Skin epidermis (tissue), 12 donors: ENCODE measurements around the gene NPHP1.
"Not testable (repeated sequence)": the region's sequence is repeated elsewhere in the genome, so short reads cannot be mapped to it uniquely, and the experiment has no call there.

Source experiments
- H3K27ac ChIP-seq, 21 experiments: fragments of 200-600 bp; sonication (generic) in 11 of 21; one replicate each; pipeline ENCODE4 v1.5.0; 2020; ENCODE audit warnings: mild to moderate bottlenecking in 3 of 21, inconsistent platforms in 2 of 21, moderate library complexity in 2 of 21
- H3K4me3 ChIP-seq, 7 experiments: fragments of 200-600 bp; sonication (generic) in 2 of 7; one replicate each; pipeline ENCODE4 v1.5.0; 2020; ENCODE audit warnings: inconsistent platforms in 2 of 7, mild to moderate bottlenecking in 2 of 7, moderate library complexity in 1 of 7

The NPHP1 gene

DNA sequence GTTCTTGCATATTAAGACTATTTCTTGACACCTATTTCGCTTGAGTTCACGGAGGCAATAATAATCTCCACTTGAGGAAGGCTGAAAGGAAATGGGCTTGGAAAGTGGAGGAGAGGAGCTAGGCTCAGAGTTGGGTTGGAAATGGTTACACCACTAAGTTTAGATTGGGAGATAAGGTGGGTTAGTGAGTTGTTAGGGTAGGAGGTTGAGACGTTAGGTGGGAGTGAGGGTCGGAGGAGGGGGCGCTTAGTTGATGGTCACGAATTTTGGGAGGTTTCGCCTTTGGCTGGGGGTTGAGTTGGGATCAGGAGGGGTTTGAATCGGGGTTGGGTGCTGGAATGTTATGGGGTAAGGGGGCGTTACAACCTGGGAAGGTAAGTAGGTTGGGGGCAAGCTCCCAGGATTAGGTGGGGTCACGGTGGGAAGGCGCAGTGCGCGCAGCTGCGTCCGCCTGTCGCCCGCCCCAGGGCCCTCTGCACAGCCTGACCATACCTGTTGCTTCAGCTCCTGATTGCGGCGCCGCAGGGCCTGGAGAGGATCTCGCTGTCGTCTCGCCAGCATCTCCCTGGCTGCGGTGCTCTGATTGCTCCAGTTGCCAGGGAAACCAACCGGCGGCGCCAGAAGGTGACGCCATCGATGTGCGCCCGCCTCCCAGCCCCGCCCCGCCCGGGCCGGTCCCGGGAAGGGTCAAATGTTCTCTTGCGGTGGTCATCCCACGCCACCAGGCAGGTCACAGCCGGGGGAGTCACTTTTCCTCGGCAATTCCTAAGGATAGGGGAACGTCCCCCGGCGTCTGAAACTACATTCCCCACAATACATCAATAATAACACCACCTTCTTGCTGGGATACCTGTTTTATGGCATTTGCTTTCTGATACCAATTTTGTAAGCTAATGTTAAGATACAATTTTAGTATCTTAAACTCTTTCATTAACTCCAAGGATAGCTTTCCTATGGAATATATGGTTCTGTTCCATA is at the start of gene NPHP1:
Gene NPHP1 (minus strand): TSS at position 606 of the 978 bp plus-strand sequence. CDS start 45 bp downstream, at position 561.
- H3K27ac ChIP-seq, result peak within 1 kb of the TSS in 19 of 21 experiments; percentile 10 to 80 (median 61)
- peak within 1 kb of the TSS; percentile 39 to 68 (median 62) for H3K4me3 ChIP-seq

DNA sequence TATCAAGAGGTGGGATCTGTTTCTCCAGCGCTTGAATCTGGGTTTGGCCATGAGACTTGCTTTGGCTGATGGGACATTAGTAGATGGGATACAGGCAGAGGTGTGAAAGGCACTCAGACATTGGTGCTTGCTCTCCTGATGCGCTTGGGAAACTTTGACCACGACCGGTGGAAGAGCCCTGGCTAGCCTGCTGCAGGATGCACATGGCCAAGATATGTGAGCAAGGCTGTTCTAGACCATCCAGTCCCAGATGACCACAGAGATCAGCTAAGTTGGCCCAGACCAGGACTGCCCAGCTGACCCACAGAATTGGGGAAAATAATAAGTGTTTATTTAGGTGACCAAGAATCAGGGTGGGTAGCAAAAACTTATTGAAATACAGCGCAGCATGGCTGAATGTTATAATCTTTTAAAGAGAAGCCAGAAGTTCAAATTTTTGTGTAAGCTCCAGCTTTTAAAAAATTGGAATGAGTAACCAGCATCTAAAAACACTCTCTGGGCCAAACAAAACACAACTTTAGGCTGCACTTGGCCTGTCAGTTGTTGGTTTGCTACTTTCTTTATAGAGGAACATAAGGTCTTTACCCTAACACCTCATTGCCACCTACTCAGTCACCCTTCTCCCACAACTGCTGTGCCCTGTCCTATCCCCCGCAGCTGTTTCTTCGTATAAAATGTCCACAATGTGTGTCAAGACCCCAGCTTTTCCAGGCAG is 43.4 kb upstream of the NPHP1 start:
- not testable (repeated sequence) for H3K27ac ChIP-seq, H3K4me3 ChIP-seq

DNA sequence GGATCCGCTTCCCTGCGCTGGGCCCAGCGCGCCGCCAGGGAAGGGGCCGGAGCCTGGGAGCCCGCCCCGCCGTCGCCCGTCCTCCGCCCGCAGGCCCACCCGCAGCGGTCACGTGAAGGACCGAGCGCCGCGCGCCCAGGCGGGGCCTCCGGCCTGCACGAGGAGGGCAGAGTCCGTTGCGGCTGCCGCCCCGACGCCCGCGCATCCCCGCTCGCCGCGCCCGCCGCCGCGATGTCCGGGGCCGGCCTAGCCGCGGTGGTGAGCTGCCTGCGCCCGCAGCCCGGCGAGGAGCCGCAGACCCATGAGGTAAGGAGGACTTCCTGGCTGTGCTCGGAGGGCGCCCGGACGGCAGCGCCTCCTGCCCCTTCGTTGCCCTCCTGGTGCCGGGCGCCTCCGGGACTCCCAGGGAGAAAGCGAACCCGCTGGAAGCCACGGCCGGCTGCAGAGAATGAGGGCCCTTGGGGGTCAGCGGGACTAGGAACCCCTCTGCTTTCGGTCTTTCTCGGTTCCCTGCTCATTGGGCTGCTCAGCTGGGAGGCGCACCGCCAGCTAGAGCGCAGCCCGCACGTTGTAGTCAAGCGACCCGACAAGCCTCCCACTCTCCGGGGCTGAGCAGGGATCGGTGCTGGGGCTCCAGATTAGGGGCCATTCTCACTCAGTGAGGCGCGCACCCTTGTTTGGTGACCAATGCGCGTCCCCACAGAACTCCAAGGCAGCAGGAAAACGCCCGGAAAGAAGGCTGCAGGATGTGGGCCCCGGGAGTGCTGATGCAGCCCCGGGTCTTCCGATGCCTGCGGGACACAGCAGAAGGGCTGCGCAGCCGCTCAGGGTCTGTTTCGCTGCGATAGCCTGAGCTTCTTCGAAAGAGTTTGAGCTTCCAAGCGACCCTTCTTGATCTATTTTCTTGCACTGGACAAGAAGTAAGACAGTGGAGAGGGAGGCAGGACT is 40.9 kb upstream of the NPHP1 start:
- not testable (repeated sequence) for H3K4me3 ChIP-seq, H3K27ac ChIP-seq

DNA sequence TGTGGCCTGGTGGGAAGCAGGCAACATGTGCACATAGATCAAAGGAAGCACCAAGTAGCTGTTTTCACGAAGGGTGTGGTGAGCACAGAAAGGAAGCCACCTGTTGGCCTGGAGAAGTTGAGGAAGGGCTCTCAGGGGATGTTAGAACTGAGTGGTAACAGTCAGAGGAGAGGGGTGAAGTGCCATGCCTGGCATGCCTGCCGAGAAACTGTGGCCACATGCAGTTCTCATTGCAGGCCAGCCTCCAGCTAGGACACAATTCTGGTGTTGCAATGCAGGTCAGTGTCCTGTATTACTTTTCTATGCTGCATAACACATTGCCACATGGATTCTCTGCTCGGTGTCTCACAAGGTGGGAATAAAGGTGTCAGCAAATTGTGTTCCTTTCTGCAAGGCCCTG is 38.5 kb upstream of the NPHP1 start:
- H3K4me3 ChIP-seq, H3K27ac ChIP-seq: not testable (repeated sequence)

DNA sequence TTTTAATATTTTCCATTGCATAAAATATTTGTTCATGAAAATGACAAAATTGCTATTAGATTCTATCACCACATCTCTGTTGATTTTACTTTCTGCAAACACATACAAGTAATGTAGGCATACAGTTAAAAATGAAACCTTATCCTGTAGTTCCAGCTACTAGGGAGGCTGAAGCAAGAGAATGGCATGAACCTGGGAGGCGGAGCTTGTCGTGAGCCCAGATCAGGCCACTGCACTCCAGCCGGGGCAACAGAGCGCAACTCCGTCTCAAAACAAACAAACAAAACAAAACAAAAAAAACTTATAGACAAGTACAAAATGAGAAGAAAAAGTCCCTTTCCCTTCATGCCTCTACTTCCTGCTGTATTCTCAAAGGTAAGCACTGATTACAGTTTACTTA is 29.7 kb upstream of the NPHP1 start:
- not testable (repeated sequence) for H3K27ac ChIP-seq, H3K4me3 ChIP-seq

DNA sequence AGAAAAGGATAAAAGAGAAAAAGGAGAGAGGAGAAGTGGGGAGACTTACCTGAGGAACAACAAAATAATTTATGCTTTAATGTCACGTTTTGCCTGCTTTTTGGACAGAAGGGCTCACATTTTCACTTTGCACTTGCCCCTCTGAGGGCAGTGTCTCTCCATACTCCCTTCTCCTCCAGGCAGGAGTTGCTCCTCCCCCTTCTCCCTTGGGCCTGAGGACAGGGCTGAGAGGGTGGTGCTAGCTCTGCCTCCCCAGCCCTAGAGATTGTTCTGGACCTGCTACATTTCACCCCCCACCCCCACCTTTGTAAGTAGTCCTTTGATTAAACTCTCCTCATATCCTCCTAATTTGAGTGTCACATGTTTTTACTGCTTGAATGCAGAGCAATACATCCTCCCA is 25.1 kb upstream of the NPHP1 start:
- not testable (repeated sequence) for H3K4me3 ChIP-seq, H3K27ac ChIP-seq

DNA sequence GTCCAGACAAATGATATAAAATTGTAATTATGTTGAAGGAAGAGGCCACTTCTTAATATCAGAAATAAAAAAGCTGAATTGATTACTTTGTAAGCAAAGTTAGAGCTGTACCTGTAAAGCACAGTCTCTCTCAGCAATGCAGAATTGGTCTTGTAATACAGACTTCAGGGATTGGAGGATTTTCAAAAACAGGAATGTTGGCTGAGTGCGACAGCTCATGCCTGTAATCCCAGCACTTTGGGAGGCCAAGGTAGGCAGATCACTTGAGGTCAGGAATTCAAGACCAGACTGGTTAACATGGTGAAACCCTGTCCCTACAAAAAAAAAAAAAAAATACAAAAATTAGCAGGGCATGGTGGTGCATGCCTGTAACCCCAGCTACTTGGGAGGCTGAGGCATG is 17.8 kb upstream of the NPHP1 start:
- H3K4me3 ChIP-seq, H3K27ac ChIP-seq: not testable (repeated sequence)

DNA sequence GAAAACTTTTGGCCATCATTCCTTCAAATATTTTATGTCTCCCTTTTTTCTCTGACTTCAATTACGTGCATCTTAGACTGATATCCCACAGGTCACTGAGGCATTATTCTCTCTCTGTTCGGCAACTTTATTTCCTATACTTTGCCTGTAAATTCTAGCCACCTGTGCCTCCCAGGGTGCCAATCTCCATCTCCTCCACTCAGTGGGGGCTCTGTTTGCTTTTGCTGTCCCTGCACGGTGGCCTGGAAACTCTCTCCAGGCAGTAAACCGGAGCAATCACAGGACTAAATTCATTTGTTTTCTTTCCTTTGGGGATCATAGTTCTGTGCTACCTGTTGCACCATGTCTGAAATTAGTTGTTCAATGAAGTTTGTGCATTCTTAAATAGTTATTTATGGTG is 17.1 kb upstream of the NPHP1 start:
- Histone ChIP-seq H3K4me3 (no peak overlapping the region), H3K27ac (no peak overlapping the region)

DNA sequence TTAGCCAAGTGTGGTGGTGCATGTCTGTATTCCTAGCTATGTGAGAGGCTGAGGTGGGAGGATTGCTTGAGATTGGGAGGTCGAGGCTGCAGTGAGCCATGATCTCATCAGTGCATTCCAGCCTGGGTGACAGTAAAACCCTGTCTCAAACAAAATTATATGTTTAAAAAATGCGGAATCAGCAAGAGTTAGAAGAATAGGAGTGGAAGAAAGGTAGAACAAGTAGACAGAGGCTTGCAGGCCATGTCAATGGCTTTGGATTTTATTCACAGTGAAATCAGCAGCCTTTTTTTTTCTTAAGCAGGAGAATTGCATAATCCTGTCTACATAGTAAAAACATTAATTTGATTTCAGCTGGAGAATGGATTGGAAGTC is 15.4 kb upstream of the NPHP1 start:
- no peak overlapping the region for H3K4me3 ChIP-seq
- H3K27ac ChIP-seq, result peak overlapping the region in 12 of 21 experiments; percentile 18 to 77 (median 47)

DNA sequence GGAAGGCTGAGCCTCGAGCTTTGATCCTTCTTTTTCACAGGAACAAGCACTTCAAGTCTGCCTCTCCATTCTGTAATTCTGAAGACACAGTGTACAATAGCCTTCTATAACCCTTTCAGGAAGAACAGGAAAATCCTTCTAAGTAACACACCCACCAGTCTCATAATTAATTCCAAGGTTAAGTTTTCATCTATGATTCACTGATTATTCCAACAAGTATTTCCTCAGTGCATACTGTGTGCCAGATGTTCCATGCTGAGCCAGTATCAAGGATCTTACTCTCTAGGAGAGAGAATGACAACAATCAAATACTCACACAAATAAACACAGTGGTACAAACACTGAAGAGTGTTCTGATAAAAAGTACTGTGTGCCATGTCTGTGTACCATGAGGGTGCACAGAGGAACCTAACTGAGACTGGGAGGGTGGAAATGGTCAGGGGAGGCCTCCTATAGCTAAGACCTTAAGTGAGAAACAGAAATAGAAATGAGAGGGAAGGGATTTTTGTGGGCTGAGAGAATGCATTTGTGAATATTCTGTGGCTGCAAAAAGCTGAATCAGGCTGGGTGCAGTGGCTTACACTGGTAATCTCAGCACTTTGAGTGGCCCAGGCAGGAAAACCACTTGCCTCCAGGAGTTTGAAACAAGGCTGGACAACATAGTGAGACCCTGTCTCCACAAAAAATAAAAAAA is 14.8 kb upstream of the NPHP1 start:
- Histone ChIP-seq H3K4me3 (no peak overlapping the region), H3K27ac (peak overlapping the region in 18 of 21 experiments; percentile 4 to 77 (median 56))

DNA sequence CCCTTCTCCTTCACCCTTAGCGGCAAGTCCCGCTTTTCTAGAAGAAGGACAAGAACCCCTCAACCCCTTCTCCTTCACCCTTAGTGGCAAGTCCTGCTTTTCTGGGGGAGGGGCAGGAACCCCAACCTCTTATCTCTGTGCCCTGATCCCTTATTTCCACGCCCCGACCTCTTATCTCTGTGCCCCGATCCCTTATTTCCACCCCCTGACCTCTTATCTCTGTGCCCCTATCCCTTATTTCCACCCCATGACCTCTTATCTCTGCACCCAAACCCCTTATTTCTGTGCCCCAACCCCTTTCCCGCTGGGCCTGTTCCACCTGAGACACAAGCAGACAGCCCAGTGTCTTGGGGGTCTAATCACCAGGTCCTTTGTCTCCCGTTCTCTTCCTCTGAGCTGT is 14.1 kb upstream of the NPHP1 start:
- H3K27ac ChIP-seq, result peak overlapping the region in 16 of 21 experiments; percentile 4 to 77 (median 56)
- H3K4me3 ChIP-seq, result not testable (repeated sequence)

DNA sequence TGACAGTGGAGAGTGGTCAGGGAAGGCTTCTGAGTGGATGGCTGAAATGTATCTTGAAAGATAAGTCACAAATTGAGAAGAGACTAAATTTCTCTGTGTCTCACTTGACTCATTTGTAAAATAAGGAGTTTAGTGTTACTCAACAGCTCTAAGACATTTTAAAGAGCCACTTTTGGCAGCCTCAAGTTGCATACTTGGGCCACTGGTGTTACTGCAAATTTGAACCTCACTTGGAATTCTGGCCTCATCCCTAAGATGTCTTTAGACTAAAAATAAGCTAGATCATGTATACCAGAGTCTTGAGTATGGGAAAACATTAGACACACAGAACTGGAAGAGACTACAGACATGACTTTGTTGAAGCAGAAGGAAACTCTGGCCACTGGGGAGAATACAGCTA is 12.0 kb upstream of the NPHP1 start:
- Histone ChIP-seq H3K27ac (no peak overlapping the region), H3K4me3 (no peak overlapping the region)

DNA sequence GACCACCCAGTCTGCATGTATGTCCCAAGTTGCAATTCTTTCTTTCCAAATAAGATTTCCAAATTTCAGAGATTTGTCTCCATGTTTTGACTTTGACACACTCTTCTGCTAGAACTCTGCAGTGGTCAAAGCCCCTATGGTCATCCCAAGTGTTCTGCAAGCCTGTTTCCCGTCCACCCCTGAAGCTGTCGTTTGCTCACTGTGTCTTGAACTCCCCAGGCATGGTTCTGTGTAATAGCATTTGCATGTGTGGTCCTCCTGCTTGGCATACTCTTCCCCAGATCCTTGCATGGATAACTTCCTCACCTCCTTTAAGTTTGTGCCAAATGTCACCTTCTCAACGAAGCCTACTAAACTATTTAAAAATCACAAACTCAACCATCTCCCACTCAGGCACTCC is 11.4 kb upstream of the NPHP1 start:
- no peak overlapping the region for H3K27ac ChIP-seq
- H3K4me3 ChIP-seq, result no peak overlapping the region

DNA sequence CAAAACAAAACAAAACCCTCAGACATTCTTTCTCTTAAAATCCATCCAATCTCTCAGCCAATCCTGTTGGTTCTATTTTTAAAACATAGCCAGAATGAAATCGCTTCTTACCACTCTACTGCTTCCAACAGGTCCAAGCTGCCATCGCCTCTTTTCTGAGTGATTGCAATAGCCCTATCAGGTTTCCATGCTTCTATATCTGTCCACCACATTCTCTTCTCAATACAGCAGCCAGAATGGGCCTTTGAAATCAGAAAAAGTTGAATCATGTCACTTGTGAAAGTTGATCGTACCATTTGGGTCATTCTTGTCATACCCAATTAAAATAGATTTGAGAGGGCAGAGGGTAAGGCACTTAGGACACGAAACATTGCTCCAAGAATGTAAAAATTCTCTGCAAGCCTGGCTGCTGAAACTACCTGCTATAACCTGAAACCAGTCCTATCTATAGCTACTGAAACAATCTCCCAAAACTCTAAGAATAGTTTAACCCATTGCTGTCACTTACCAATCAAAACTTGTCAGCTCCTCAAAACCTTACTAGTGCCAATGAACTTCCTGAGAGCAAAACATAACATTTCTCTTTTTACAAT is 10.8 kb upstream of the NPHP1 start:
- no peak overlapping the region for H3K27ac ChIP-seq
- no peak overlapping the region for H3K4me3 ChIP-seq

DNA sequence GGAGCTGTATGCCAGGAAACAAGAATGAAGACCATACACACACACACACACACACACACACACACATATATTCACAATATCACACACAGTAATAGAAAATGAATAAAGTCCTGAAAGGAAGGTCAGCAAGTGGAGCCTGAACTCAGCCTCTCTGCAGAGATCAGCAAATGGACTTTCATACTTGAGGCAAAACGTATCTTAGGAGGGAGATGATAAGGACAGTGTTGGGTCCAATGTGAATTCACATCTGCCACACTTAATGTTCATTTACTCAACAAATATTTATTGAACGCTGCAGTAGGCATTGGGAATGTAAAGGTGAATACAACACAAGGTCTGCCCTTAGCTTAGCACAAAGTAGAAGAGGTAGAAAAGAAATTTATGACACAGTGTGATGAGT is 10.3 kb upstream of the NPHP1 start:
- Histone ChIP-seq H3K4me3 (no peak overlapping the region), H3K27ac (no peak overlapping the region)

DNA sequence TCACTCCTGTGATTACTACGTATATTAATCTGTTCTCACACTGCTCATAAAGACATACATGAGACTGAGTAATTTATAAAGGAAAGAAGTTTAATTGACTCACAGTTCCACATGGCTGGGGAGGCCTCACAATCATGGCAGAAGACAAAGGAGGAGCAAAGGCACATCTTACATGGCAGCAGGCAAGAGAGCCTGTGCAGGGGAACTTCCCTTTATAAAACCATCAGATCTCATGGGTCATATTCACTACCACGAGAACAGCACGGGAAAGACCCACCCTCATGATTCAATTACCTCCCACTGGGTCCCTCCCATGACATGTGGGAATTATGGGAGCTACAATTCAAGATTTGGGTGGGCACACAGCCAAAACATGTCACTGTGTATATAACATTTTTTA is 8.7 kb upstream of the NPHP1 start:
- not testable (repeated sequence) for H3K27ac ChIP-seq, H3K4me3 ChIP-seq

DNA sequence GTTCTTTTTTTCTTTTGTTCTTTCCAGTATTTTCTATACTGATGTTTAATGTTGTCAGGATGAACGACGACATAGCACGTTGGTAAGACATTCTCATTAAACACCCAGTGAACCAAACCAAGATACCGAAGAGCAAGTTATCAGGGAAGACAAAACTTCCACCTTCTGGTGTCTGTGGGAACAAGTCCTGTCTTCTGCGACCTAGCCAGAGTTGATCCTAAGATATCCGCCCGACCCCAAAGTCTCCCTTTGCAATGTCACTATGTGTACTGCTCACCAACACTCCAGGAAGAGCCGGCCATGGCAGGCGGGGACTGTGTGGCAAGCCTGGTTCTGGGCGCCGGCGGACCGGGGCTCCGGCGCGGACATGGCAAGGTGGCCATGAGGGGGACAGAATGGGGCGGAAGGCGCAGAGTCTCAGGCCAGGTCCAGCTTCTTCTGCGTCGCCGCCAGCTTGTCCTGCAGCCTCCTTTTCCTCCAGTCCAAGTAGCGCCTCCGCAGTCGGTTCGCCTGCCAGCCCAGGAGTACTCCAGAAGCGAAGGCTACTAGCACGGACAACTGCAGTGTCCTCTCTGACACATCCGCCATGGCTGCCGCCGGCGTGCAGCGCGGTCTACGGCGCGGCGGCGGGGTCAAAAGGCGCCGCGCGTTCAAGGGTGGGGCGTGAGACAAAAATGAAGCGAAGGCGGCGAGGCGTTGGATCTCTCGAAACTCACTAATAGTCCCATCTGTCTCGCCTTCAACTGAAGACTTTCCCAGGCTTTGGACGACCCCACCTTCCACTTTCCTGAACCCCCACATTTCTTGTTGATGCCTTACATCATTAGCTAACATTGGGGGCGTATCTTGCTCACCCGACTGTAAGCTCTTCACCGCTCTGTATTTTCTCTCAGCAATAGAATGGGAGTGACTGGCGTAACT is 7.4 kb upstream of the NPHP1 start, which contains the start of gene MTLN:
Gene MTLN (minus strand): TSS at position 610 of the 921 bp plus-strand sequence. CDS start 22 bp downstream, at position 588.
- peak within 1 kb of the TSS; percentile 50 to 95 (median 78) for H3K4me3 ChIP-seq
- H3K27ac ChIP-seq, result peak within 1 kb of the TSS in 20 of 21 experiments; percentile 65 to 93 (median 85)
